PC-9 (cell line): Measurements from ENCODE around the gene CEACAM6. TPM values are rescaled to one million over a fixed set of nuclear protein-coding genes. Genes with fewer than 3 reads are reported as not detected.
A peak's percentile ranks its signal among the peaks of the same experiment; 100 is the strongest.

Source experiments
- BruUV-seq: library from RNA; stranded (reverse); fragments of 400-500 nt; replicated peaks from 2 replicates; lab custom pipeline; 2021; lab: Mats Ljungman, UMichigan
- CTCF ChIA-PET: fragments of 300-600 bp; sonication (Branson Sonifier 250); formaldehyde crosslinking; loops from one replicate; lab custom pipeline; 2022; ENCODE audit warnings: antibody characterized with exemption; lab: Charles Lee
- POLR2A ChIA-PET: fragments of 300-600 bp; sonication (Branson Sonifier 250); formaldehyde crosslinking; loops from one replicate; lab custom pipeline; 2022; ENCODE audit warnings: antibody characterized with exemption; ENCODE audit not compliant: unreplicated experiment; lab: Charles Lee
- DNase-seq, 2 experiments: peaks; one replicate each; pipeline versions ENCODE4 v3.0.0 to v3.0.0-alpha.2; 2015 to 2022; ENCODE audit warnings: mixed read lengths in 1 of 2
- H2AFZ ChIP-seq: fragments of 200-600 bp; sonication (generic); 2 replicates; pipeline ENCODE4 v1.8.1; 2017; ENCODE audit warnings: antibody characterized with exemption
- H3F3A ChIP-seq: fragments of 200-600 bp; sonication (generic); 2 replicates; pipeline ENCODE4 v1.8.1; 2017; ENCODE audit warnings: antibody characterized with exemption, mild to moderate bottlenecking, low read depth; ENCODE audit not compliant: insufficient read depth
- H3K27ac ChIP-seq: fragments of 200-600 bp; sonication (generic); 2 replicates; pipeline ENCODE4 v1.6.1; 2016; ENCODE audit warnings: mixed run types
- H3K27me3 ChIP-seq: fragments of 200-600 bp; sonication (generic); 2 replicates; pipeline ENCODE4 v1.6.1; 2016; ENCODE audit warnings: low read depth, mixed run types; ENCODE audit not compliant: insufficient read depth
- H3K36me3 ChIP-seq: fragments of 200-600 bp; sonication (generic); 2 replicates; pipeline ENCODE4 v1.6.1; 2016; ENCODE audit warnings: low read depth, mixed run types
- H3K4me1 ChIP-seq: fragments of 200-600 bp; sonication (generic); replicated peaks from 2 replicates; pipeline ENCODE4 v1.6.1; 2016; ENCODE audit warnings: mixed run types; ENCODE audit not compliant: insufficient read depth
- H3K4me2 ChIP-seq: fragments of 200-600 bp; sonication (generic); 2 replicates; pipeline ENCODE4 v1.6.1; 2017; ENCODE audit warnings: mixed run types
- H3K4me3 ChIP-seq: fragments of 200-600 bp; sonication (generic); 2 replicates; pipeline ENCODE4 v1.6.1; 2016; ENCODE audit warnings: mixed run types
- H3K79me2 ChIP-seq: fragments of 200-600 bp; sonication (generic); 2 replicates; pipeline ENCODE4 v1.6.1; 2017; ENCODE audit warnings: low read depth, mixed run types
- H3K9me2 ChIP-seq: fragments of 200-600 bp; sonication (generic); 2 replicates; pipeline ENCODE4 v1.8.1; 2017; ENCODE audit warnings: mild to moderate bottlenecking; ENCODE audit not compliant: insufficient read depth
- H3K9me3 ChIP-seq: fragments of 200-600 bp; sonication (generic); 2 replicates; pipeline ENCODE4 v1.8.1; 2016; ENCODE audit warnings: low read depth; ENCODE audit not compliant: insufficient read depth
- H4K20me1 ChIP-seq: fragments of 200-600 bp; sonication (generic); 2 replicates; pipeline ENCODE4 v1.8.1; 2017; ENCODE audit not compliant: insufficient read depth
- EZH2 ChIP-seq: fragments of 200-600 bp; sonication (generic); IDR thresholded peaks from 2 replicates; pipeline ENCODE4 v1.8.0; 2017; ENCODE audit warnings: antibody characterized with exemption, low read depth
- intact Hi-C: fragments of 100-400 bp; cut with micrococcal nuclease; formaldehyde crosslinking; loops from one replicate; pipeline ENCODE4 v1.10.0; 2022; ENCODE audit not compliant: unreplicated experiment
- total RNA-seq: library from RNA; stranded (reverse); gene quantifications from 2 replicates; pipeline ENCODE4 v1.2.3, GENCODE V29; 2021
- TF ChIP-seq, protein P1 (sequence below): fragments of 200-600 bp; sonication (generic); conservative IDR thresholded peaks from 2 replicates; pipeline ENCODE4 v1.6.1; 2017; ENCODE audit warnings: mixed run types, antibody characterized with exemption, mild to moderate bottlenecking, moderate library complexity

CEACAM6 gene
- total RNA-seq, 1 experiment from 2014 or later = 468 TPM

GRCh38 chr19:41739361-41739760, 16.0 kb upstream of the CEACAM6 start:
- H3K36me3 ChIP-seq = no peaks in the 10 kb centered on the region
- no peak overlapping the region for H3K4me3 ChIP-seq
- TF ChIP-seq, protein P1, sequence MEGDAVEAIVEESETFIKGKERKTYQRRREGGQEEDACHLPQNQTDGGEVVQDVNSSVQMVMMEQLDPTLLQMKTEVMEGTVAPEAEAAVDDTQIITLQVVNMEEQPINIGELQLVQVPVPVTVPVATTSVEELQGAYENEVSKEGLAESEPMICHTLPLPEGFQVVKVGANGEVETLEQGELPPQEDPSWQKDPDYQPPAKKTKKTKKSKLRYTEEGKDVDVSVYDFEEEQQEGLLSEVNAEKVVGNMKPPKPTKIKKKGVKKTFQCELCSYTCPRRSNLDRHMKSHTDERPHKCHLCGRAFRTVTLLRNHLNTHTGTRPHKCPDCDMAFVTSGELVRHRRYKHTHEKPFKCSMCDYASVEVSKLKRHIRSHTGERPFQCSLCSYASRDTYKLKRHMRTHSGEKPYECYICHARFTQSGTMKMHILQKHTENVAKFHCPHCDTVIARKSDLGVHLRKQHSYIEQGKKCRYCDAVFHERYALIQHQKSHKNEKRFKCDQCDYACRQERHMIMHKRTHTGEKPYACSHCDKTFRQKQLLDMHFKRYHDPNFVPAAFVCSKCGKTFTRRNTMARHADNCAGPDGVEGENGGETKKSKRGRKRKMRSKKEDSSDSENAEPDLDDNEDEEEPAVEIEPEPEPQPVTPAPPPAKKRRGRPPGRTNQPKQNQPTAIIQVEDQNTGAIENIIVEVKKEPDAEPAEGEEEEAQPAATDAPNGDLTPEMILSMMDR = no peak
- no peak for TF ChIP-seq EZH2
- no peaks in the 10 kb centered on the region for H3K9me3 ChIP-seq
- peak overlapping the region; percentile 100 for H3K27ac ChIP-seq
- peak overlapping the region; percentile 49 for H3K4me2 ChIP-seq
- POLR2A ChIA-PET = interaction anchor here (0.5 kb wide), 1 partner anchor 35 kb away, joined by 24 read pairs; no protein-coding TSS in a partner anchor
- H3K9me2 ChIP-seq = no peaks in the 10 kb centered on the region
- H3F3A ChIP-seq = peaks cover 60% of the 10 kb centered on the region
- no peaks in the 10 kb centered on the region for H4K20me1 ChIP-seq
- H3K4me1 ChIP-seq = peaks cover 97% of the 10 kb centered on the region
- CTCF ChIA-PET = interaction anchor here (0.5 to 1.1 kb wide), 2 partner anchors 14 to 32 kb away, joined by 3 to 5 read pairs; no protein-coding TSS in a partner anchor
- intact Hi-C loops = no loop called here
- H3K27me3 ChIP-seq = no peaks in the 10 kb centered on the region
- BruUV-seq = no TSS peak
- H3K79me2 ChIP-seq = no peaks in the 10 kb centered on the region
- no peak overlapping the region for H2AFZ ChIP-seq
- peak in 1 of 2 experiments; percentile 91 for DNase-seq

DNA sequence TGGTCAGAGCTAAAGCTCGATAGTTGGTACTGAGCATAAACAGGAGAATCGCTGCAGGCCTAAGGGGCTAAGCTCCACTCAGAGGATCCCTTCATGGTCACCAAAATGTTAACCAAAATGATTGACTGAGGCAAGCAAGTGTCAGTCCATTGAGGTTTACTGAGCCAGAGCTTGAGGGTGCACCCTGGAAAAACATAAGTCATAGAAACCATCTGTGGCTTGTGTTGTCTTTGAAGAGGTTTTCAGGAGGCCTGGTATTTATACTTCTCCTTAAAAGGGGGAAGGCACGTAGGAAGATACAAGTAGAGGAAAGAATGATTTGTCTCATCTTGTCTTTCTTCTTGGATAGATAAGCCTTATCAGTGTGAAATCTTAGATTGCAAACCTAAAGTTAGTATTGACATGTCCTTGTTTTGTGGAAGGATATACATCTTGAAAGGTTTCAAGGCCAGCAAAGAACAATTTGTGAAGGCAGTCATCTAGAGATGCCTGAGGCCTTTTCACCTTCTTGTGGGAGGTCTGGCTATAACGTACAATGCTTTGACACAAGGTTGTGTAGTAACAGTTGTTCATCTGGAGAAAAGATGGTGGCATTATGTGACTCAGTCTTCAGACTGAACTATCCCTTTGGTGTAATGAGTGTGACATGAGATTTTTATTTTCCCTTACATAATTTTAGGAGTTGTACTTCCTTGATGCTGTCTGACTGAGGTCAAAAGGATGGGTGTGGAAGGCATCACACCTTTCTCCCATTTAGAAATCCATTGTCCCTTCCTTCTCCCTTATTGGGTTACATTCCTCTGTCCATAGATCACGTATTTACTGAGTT, 14.7 kb upstream of the CEACAM6 start:
- TF ChIP-seq EZH2 = no peak
- TF ChIP-seq, protein P1 = no peak
- TSS peak; percentile 85 for BruUV-seq
- CTCF ChIA-PET = interaction anchor here (0.6 kb wide), 1 partner anchor 33 kb away, joined by 3 read pairs; no protein-coding TSS in a partner anchor

DNA sequence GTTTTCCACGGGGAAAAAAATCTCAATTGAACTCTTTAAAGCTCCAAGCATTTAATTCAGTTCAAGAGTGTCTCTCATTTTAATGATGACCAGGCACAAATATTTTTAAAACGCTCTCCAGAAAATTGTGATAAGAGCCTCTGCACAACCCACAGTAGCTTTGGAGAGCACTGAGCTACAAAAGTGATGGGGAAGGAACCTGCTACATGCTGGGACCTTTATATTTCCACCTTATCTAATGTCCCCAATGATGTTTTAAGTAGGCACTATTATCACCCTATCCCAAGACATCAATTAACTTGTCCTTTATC, 14.1 kb upstream of the CEACAM6 start:
- POLR2A ChIA-PET = interaction anchor here (0.6 kb wide), 2 partner anchors 14 to 38 kb away, joined by 3 to 6 read pairs; partner anchors contain the start of gene CEACAM6
- intact Hi-C loops = loop anchor here (1.0 kb wide), 1 partner anchor 33 kb away; no protein-coding TSS in a partner anchor
- no peaks in the 10 kb centered on the region for H4K20me1 ChIP-seq
- H2AFZ ChIP-seq = no peak overlapping the region
- peak overlapping the region; percentile 100 for H3K27ac ChIP-seq
- peaks cover 93% of the 10 kb centered on the region for H3K4me1 ChIP-seq
- peaks cover 41% of the 10 kb centered on the region for H3F3A ChIP-seq
- no peak for DNase-seq
- H3K27me3 ChIP-seq = no peaks in the 10 kb centered on the region
- no peaks in the 10 kb centered on the region for H3K36me3 ChIP-seq
- peak overlapping the region; percentile 49 for H3K4me2 ChIP-seq
- H3K9me2 ChIP-seq = no peaks in the 10 kb centered on the region
- no peaks in the 10 kb centered on the region for H3K9me3 ChIP-seq
- H3K79me2 ChIP-seq = no peaks in the 10 kb centered on the region
- BruUV-seq = no TSS peak
- TF ChIP-seq, protein P1 = no peak
- TF ChIP-seq EZH2 = no peak
- CTCF ChIA-PET = interaction anchor here (0.6 kb wide), 3 partner anchors 12 to 39 kb away, joined by 3 to 5 read pairs (median 3); no protein-coding TSS in a partner anchor
- H3K4me3 ChIP-seq = no peak overlapping the region

More for the DNA sequence above, 14.7 kb upstream of the CEACAM6 start:
- POLR2A ChIA-PET = interaction anchor here (0.6 to 0.7 kb wide), 4 partner anchors 15 to 1678 kb away, joined by 3 to 6 read pairs (median 3); partner anchors contain the start of gene CEACAM6
- H3K4me3 ChIP-seq = no peak overlapping the region
- H3K9me2 ChIP-seq = no peaks in the 10 kb centered on the region
- H3K4me1 ChIP-seq = peaks cover 93% of the 10 kb centered on the region
- H3K36me3 ChIP-seq = no peaks in the 10 kb centered on the region
- peaks cover 47% of the 10 kb centered on the region for H3F3A ChIP-seq
- intact Hi-C loops = loop anchor here (1.0 kb wide), 1 partner anchor 34 kb away; no protein-coding TSS in a partner anchor
- H3K79me2 ChIP-seq = no peaks in the 10 kb centered on the region
- H2AFZ ChIP-seq = 0 out of 2 replicates have a peak overlapping the region, but pooled peaks have one; percentile 9
- no peaks in the 10 kb centered on the region for H3K9me3 ChIP-seq
- H3K27me3 ChIP-seq = no peaks in the 10 kb centered on the region
- peak overlapping the region; percentile 100 for H3K27ac ChIP-seq
- peak overlapping the region; percentile 49 for H3K4me2 ChIP-seq
- DNase-seq = peak in 1 of 2 experiments; percentile 95
- no peaks in the 10 kb centered on the region for H4K20me1 ChIP-seq
